Islet of Langerhans (tissue), 1 donor: ENCODE results near the gene INPP4B.
A peak's percentile ranks its signal among the peaks of the same experiment; 100 is the strongest.

Source experiments
- FAIRE-seq: peaks from one replicate; lab custom pipeline; 2011; peaks lifted over from hg19 to GRCh38; lab: Jason Lieb, UNC

INPP4B gene

DNA sequence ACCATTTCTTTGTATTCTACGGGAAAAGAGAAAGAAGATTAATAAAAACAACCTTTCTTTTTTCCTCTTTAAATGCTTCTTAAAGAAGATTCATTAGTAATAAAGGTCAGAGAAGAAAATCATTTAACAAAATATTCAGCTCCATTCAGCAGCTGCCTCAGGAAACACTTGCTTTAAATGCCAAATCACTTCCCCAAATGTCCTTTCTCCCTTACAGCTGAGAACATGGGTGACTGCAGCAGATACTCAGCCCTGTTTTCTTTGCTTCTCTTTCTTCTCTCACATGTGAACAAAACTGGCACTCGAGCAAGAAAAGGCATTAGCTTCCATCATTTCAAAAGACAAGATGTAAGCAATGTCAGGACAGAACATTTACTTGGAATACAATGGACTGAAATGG is 120.2 kb downstream of the INPP4B start:
- no peak for FAIRE-seq

DNA sequence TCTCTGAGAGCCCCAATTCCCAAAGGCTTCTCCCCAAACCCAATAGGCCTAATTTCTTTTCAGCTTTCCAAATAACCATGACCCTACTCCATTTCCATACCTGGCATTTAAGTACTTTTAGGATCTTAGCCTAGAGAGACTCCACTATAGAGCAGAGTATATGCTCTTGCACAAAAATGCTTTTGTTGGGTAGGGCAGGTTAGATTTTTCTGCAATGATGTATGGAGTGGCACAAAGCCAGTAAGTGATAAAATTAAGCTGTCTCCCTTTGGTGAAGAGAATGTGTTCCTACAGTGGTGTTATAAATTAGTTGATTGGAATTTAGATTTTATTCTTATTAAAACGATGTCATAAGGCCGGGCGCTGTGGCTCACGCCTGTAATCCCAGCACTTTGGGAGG is 124.9 kb downstream of the INPP4B start:
- no peak for FAIRE-seq

DNA sequence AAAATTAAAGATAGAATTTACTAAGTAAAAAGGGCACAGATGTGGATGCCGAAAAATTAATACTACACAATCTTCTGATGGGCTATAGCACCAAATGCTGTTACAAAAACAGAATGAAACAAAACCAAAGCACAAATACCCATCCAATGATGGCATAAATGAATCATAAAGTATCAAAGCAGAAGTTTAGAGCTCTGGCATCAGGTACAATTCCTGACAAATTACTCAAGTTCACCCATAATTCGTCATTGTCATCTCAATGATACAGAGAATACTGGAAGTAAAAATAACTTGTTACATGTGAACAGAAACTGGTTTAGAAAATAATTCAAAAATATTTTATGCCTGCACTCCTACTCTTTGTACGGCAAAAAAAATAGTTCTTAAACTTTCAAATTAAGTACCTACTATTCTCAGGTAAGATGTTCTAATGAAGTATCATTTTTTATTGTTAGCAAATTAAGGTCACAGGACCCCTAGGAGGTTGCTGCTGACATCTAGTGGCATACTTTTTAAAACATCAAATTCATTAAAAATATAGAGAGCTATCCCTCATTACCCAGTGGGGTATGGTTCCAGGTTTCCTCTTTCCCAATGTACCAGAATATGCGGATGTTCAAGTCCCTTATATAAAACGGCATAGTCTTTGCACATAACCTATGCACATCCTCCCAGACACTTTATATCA is 126.1 kb downstream of the INPP4B start:
- FAIRE-seq = peak; percentile 93

DNA sequence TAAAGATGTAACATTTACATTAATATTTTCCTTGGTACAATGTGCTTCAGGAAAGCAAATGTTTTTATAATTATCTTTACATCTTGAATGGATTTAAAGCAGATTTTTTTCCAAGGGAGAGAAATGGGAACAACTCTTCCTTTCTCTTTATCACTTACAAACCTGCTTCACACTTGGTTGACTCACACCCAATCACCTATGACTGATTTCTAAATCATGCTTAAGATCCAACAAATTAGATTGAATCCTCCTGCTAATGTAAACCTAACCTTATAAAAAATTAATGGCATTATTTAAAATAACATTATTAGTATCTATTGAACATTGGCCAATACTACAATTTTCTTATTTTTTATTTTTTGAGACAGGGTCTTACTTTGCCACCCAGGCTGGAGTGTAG is 127.1 kb downstream of the INPP4B start:
- no peak for FAIRE-seq

DNA sequence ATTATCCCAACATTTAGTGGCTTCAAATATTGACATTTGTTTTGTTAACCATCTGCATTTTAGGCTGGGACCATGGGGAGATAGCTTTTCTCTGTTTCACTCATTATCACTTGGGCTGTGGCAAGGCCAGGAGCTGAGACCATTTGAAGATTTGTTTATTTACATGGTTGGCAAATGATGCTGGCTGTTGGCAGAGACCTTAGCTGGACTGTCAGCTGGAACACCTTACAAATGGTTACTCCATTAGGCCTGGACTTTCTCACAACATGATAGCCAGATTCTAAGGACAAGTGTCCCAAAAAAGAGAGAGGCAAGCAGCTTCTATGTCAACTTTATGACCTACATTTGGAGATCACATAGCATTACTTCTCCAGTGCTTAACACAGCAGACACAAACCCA is 130.4 kb downstream of the INPP4B start:
- no peak for FAIRE-seq

DNA sequence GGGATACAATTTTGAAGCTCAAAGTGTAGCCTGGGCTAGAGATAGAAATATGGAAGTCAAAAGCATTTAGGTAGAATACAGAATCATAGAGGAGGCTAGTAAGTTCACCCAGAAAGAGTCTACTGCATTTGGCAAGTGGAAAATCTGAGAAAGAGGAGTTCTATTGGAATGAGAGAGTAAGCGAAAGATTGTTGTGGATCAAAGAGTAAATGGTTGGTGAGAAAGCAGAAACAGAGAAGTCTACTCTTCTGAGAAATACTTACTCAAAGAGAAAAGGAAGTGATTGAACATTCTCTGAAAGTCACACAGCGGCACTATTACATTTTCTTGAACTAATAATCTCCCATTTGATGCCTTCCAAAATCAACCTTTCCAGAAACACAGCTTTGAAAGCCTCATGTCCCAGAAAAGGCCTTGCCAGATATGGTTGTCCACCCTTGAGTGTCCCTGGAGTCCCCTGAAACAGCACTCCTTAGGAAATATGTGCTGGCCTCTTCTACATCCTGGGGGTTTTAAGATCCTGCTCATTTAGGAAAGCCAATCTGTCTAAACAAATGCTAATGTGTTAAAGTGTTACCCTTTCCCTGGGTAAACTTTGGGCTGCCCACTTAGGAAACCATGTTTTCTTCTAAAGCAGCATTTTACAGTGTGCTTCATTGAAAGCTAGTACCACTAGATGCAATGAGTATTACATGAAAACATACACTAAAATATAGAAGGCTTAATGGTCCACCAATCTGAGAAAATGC is 132.6 kb downstream of the INPP4B start:
- FAIRE-seq = no peak

DNA sequence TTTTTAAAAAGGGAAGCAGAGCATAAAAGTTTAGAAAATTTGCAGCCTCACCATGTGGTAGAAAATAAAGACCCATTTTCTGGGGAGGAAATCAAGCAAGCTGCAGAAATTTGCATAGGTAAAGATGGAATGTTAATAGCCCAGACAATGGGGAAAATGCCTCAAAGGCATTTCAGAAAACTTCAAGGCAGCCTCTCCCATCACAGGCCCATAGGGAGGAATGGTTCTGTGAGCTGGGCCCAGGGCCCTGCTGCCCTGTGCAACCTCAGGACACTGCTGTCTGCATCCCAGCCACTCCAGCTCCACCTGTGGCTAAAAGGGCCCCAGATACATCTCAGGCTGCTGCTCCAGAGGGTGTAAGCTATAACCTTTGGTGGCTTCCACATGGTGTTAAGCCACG is 137.9 kb downstream of the INPP4B start:
- no peak for FAIRE-seq

DNA sequence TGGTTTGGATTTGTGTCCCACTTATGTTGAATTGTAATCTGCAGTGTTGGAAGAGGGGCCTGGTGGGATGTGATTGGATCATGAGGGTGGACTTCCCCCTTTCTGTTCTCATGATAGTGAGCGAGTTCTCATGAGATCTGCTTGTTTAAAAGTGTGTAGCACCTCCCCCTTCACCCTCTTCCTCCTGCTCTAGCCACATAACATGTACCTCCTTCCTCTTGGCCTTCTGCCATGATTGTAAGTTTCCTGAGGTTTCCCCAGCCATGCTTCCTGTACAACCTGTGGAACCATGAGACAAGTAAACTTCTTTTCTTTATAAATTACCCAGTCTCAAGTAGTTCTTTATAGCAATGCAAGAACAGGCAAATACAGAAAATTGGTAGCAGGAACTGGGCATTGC is 138.7 kb downstream of the INPP4B start:
- no peak for FAIRE-seq

DNA sequence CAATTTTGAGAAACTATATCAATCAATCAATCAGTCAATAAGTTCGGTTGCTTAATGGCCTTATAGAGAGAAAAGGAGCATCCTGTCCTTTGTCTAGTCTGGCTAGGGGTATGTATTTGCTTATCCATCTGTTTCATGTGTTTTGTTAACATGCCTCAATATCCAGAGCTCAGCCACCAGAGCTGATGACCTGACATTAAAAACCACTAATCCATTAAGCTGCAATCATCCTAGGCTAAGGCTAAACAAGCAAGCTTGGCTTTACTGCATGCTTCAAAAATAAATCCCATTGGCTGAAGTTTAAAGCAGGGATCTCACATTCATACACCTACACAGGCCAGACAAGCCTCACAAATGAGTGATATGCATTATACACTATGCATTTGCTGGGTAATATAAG is 139.7 kb downstream of the INPP4B start:
- no peak for FAIRE-seq

DNA sequence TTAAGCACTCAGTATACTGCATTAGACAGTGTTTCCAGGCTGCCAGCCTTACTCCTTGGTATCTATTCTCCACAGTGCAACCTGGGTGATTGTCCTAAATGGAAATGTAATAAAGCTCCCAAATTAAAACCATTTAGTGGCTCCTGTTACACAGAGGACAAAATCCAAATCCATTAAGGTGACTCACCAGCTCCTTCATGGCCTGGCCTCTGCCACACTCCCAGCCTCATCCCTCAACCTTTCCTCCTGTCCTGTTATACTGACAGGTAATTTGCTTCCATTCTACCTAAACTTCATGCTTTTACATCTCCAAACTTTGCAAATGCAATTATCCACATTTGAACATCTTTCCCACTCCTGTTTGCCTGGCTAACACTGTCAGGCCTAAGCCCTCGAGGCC is 140.3 kb downstream of the INPP4B start:
- no peak for FAIRE-seq

DNA sequence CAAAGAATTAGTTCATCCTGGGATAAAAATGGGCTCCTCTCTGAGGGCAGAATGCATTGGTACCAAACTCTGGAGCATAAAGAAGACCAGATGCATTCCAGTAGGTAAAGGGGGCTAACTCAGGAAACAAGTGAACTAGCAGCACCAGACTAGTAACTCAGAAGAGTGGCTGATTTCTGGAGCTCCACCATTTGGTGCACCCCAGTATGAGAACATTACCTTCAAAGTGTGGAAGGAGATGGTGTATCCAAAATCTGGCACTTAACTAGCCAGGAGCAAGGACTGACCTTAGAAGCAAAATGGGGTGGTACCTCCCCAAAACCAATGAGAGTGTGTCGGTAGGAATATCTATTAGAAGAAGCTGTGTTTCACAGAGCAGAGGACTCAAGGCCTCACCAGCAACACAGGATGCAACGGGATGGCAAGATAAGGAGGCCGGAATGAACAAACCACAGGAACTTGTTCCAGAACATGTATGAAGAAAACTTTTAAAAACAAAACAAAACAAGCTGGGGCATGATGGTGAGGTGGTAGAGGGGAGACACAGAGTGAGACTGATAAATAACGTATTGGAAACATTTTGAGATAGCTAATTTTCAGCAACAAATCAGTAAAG is 142.3 kb downstream of the INPP4B start:
- FAIRE-seq = no peak

DNA sequence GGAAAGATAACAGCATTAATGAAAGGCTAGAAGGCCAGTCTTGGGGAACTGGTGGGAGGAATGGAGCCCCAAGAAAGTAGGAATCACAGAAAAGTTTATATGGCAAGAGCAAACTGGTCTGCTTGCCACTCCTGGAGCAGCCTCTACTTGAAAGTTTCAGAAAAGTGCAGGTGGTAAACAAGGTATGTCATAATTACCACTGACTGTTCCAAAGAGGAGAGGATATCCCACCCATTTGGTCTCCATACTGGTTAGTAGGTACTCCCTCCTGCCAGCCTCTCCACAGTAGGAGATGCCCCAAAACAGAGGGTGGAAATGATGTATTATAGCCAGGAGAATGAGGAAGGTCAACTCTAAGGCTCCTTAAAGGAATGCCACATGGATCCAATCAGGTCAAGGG is 145.1 kb downstream of the INPP4B start:
- FAIRE-seq = no peak

DNA sequence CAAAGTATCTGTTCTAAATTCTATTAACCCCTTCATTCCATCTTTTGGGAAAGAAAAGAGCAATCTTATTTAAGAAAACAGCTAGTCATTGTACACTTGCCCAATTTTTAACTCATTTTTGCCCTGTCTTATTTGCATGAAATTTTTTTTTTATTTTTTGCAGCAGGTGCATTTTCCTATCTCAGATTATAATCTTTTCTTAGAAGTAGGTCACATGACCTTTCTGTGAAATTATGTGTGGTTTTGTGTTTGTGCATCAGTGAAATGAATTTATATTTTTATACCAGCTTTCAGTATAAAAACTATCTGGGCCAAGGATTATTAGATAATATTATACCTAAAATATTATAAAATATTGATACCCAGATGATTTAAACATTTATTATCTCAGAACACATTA is 145.6 kb downstream of the INPP4B start:
- no peak for FAIRE-seq

DNA sequence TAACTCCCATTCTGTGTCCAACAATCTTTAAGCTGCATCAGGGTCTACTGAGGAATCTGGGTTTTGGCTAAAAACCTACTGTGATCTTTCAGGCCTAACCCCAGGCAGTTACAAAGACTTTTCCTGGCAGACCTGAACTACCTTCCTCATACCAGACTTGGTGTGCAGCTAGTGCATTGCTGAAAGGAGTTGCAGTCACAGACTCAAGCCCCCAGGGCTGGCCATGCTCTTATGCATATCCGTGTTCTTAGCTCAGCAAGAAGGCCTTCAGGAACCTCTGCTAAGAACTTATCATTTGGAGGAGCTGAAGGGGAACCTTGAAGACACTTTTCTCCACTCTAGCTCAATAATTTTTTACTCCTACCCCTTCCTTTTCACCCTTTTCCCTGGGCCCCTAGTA is 147.5 kb downstream of the INPP4B start:
- no peak for FAIRE-seq

DNA sequence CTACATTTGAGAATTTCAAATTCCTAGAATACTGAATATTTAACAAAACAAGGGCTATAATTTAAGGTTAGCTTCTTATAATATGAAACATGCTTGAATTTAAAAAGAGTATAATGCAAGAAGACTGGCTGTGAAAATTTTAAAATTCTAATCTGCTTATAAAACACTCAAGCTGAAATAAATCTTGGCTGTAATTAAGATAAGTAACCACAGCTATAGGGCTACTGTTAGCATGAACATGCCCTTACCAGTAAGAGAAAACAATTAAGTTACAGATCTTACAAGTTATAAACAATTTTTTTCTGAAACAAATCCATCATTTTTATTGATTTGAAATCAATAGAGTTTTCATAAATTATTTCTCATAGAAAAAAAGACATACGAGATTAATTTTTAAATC is 148.2 kb downstream of the INPP4B start:
- no peak for FAIRE-seq

DNA sequence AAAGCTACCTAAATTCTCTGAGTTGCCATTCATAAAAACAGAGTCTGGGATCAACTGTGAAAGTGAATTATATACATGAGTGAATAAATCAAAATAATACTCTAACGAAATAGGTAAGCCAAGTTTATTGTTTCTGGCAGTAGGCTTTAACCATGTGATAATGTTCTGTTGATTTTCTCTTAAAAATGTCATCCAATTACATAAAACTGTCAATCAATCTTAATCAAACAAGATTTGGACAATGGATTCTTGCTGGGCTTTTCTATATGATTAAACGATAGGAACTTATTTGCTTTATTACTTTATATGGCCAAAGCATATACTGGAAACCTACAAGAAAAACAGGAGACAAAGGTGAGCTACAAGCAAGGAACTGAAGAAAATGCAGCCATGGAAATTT is 148.8 kb downstream of the INPP4B start:
- no peak for FAIRE-seq

DNA sequence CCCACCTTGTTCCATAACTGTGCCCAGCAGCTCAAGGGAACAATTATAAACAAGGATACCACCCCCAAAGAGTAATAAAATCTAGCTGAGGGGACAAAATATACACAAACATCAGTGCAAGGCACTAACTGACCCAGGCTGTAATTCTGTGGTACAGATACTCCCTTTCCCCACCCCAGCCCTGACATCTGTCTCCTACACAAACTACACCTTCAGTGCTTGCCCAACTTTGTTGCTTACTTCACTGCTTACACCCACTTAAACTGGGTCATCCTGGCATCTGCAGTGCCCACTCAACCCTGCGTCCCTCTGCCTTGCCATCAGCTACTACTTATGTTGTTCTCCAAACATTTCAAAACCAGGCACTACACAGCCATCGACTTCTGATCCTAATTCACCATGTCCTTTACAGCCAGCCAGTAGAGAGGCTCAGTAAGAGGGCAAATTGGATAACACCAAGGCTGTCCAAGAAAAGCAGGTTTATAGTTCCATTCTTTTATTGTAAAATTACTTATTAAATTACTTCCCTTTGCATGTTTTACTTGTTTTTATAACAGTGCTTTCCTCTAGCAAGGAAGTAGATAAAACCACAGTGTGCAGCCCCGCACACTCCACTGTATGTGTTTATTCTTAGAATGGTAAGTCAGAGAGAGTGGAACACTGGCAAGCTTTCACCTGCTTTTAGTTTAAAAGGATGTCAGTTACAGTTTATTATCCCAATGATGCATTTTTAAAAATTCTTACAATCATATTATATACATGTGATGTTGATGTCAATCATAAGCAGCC is 149.6 kb downstream of the INPP4B start:
- no peak for FAIRE-seq

DNA sequence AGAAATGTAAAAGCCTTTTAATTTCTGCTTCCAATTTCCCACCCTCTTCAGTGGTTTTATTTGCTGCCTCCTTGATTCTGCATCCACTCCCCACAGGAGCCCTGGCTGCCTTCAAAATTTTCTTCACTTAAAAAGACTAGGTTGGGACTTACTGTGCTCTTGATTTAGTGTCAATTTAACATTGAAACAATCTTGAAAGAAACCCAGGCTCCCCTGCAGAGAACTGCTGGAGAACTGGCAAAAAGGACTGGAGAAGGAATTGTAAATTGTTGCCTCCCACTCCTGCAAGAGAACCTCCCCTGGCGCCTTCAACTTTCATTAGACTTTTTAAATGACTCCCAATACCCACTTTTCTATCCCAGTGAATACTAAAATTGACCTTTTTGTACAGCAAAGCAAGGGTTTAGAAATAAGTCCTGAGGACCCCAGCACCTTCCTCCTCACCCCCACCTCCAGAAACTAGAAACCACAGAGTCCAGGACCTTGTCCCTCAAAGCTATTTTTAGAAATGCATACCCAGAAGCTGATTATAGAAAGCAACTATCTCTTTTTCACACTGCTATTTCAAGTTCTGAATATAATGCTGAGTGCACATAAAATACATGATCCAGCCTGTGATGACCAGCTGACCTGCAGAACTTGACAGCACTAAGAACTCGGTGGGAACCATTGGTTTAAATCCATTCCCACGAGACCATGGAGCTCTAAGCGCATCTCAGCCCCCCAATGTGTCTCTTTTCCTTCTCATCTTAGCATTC is 155.5 kb downstream of the INPP4B start:
- FAIRE-seq = no peak

DNA sequence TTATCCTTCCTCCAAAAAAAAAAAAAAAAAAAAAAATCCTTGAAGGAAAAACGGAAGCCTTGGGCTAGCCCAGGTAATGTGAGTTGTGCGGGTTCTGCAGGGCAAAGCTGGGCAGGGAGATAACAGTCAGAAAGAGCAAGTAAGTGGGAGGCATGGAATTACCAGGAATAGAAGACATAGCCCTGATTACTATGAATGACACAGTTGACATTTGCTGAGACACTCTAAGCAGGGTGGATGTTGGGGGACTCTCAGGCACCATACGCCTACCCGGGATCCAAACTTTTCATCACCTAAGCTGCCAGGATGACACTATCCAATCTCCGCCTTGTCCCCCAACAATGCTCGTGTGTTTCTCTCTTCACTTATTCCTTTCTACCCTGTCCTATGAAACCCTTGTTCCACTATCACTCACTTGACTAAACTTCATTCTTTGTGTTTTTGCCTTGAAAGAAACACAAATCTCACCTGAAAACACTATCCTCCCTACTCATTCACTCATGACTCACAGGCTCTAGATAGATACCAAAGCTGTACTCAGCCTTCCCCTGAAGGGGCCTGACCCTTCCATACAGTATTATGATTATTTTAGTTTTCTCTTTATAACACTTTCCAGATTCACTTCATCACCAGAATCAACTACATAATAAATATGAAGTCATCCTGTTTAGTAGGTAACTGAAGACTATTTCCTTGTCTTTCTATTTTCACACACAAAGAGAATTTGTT is 158.4 kb downstream of the INPP4B start:
- FAIRE-seq = no peak

DNA sequence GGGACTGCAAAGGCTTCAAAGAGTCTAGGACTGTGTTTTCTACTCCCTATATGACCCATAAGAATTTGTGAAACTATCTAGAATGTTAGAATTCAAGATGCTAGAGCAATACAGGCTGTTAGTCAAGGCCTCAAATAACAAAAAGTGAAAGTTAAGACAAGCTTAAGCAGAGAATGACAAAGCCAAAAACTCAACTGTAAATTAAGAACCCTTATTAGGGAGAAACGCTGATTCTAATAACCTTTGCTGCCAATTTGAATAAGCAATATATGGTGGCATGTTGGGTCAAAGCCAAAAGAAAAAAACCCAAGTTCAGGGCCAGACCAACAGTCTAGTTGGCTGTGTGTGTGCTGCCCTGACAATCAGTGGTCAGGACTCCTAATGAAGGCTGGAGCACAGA is 160.0 kb downstream of the INPP4B start:
- FAIRE-seq = no peak

DNA sequence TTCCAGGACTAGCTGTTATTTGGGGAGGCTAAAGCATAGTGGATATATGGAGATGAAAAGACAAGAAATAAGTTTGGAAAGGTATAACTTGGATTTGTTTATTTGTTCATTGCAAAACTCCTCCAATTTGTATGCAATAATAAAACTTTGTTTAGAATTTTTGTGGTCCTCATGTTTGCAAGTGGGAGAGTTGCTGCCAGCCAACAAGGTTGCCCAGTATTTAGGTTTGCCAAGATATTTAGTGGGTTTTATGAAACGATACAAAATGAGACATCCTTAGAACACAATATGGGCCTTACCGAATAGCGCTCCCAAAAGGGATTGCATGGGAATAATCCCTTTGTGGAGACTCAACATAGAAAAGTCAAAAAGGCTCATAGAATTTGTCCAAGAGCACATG is 162.1 kb downstream of the INPP4B start:
- FAIRE-seq = no peak

DNA sequence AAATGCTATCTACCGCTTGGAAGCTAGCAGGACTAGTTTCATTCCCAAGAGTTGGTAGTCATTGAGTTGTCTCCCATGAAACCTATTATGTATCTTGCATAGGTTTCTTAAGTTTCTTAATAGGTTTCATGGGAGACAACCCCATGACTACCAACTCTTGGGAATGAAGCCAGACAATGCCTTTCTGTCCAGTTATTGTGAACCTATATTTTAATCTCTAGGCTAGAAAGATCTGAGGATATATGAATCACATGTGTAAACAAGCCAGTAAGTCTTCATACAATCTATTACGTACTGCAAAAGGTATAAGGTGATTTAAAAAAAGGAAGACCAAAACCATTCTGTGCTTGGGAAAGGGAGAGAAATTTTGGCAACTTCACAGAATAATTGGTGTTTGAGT is 162.6 kb downstream of the INPP4B start:
- no peak for FAIRE-seq
